Measurements from ENCODE around the gene DGCR6. TPM values are rescaled to one million over a fixed set of nuclear protein-coding genes. Genes with fewer than 3 reads are reported as not detected.
"Not testable (repeated sequence)": the region's sequence is repeated elsewhere in the genome, so short reads cannot be mapped to it uniquely, and the experiment has no call there.

DGCR6 gene
- total RNA-seq, 1 experiment from 2014 or later, result 1.8 TPM

DNA sequence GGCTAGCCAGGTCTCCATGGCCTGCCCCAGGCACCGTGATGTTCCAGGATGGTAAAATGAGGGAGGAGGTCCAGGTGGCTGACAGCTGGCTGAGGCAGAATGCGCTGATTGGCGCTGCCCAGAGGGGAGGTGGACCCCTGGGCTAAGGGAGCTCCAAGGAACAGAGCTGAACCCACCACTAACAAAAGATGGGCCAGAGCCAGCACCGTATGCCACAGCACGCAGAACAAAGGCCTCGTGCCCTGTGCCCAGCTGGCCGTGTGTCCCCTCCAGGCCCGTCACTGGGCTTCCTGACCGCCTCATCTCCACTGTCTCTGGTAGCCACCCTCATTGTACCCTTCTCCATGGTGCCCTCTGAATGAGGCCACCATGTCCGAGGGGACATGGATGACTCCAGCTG is 49.6 kb downstream of the DGCR6 start:
- H3K23ac ChIP-seq (ENCODE audit: insufficient read length, low read depth, low read length), result no peak overlapping the region
- H3K18ac ChIP-seq (ENCODE audit: insufficient read length, low read depth, low read length), result no peak overlapping the region
- Mint-ChIP-seq H3K27ac (no peak overlapping the region), H3K9me3 (no peaks in the 10 kb centered on the region), H3K4me3 (no peak overlapping the region), H3K27me3 (ENCODE audit: low read depth) (no peaks in the 10 kb centered on the region; the same call in 1 of the 2 replicates), H3K36me3 (ENCODE audit: insufficient read depth in 1 of 3, low read depth in 3 of 3) (no peaks in the 10 kb centered on the region), H3K4me1 (peaks cover 11 to 23% of the 10 kb centered on the region in 2 experiments)
- no peak overlapping the region for H4K5ac ChIP-seq (ENCODE audit: insufficient read length, low read depth, low read length)
- H2AK5ac ChIP-seq (ENCODE audit: insufficient read length, low read length), result no peak overlapping the region
- no peaks in the 10 kb centered on the region for H3K4me1 ChIP-seq (ENCODE audit: insufficient read depth, low read length)
- no peaks in the 10 kb centered on the region for H3K79me2 ChIP-seq (ENCODE audit: insufficient read depth, low read length)
- no peak overlapping the region for H3K4ac ChIP-seq (ENCODE audit: low read depth, low read length)
- no peak overlapping the region for H2BK5ac ChIP-seq (ENCODE audit: insufficient read length, low read length)
- no peak overlapping the region for H3T11ph ChIP-seq (ENCODE audit: low read length)
- H4K20me1 ChIP-seq (ENCODE audit: control insufficient read depth, insufficient read depth, insufficient read length), result no peaks in the 10 kb centered on the region
- H3K4me2 ChIP-seq (ENCODE audit: insufficient read depth, insufficient read length, low read length), result no peak overlapping the region
- no peak overlapping the region for H4K8ac ChIP-seq (replicated peaks; ENCODE audit: insufficient read length, low read depth, low read length)
- H3K9me3 ChIP-seq (ENCODE audit: control insufficient read depth, low read depth, low read length), result no peaks in the 10 kb centered on the region
- H3K56ac ChIP-seq (ENCODE audit: insufficient read length, low read depth, low read length), result no peak overlapping the region
- H3K27ac ChIP-seq (ENCODE audit: insufficient read length, low read depth, low read length), result no peak overlapping the region
- H3K23me2 ChIP-seq (ENCODE audit: insufficient read length, low read depth, low read length, poor library complexity, severe bottlenecking), result no peaks in the 10 kb centered on the region
- no peak overlapping the region for H2BK12ac ChIP-seq (ENCODE audit: insufficient read length, low read depth, low read length)
- no peak overlapping the region for H2AFZ ChIP-seq (ENCODE audit: low read length)
- no peak overlapping the region for H2BK20ac ChIP-seq (ENCODE audit: low read depth, low read length, poor library complexity, severe bottlenecking)
- H2BK120ac ChIP-seq (ENCODE audit: low read depth, low read length, poor library complexity, severe bottlenecking), result no peak overlapping the region
- H4K91ac ChIP-seq (ENCODE audit: insufficient read length, low read depth, low read length), result no peak overlapping the region
- DNase-seq, result no peak
- H3K14ac ChIP-seq (ENCODE audit: insufficient read depth, low read length), result no peak overlapping the region
- WGBS (ENCODE audit: extremely low coverage, insufficient read length, low lambda C conversion rate), result no CpG with 5 or more reads among the region's 10 CpGs
- no peak overlapping the region for H2BK15ac ChIP-seq (ENCODE audit: low read depth, low read length)
- H3K27me3 ChIP-seq (ENCODE audit: insufficient read depth, low read length), result no peaks in the 10 kb centered on the region
- H3K9ac ChIP-seq (ENCODE audit: extremely low read depth, insufficient read length, low read length), result no peak overlapping the region
- TF ChIP-seq, protein P1, sequence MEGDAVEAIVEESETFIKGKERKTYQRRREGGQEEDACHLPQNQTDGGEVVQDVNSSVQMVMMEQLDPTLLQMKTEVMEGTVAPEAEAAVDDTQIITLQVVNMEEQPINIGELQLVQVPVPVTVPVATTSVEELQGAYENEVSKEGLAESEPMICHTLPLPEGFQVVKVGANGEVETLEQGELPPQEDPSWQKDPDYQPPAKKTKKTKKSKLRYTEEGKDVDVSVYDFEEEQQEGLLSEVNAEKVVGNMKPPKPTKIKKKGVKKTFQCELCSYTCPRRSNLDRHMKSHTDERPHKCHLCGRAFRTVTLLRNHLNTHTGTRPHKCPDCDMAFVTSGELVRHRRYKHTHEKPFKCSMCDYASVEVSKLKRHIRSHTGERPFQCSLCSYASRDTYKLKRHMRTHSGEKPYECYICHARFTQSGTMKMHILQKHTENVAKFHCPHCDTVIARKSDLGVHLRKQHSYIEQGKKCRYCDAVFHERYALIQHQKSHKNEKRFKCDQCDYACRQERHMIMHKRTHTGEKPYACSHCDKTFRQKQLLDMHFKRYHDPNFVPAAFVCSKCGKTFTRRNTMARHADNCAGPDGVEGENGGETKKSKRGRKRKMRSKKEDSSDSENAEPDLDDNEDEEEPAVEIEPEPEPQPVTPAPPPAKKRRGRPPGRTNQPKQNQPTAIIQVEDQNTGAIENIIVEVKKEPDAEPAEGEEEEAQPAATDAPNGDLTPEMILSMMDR (conservative IDR thresholded peaks at IDR 0.05), result no peak
- H3K79me1 ChIP-seq (ENCODE audit: insufficient read depth, low read depth, low read length, poor library complexity, severe bottlenecking), result no peaks in the 10 kb centered on the region

DNA sequence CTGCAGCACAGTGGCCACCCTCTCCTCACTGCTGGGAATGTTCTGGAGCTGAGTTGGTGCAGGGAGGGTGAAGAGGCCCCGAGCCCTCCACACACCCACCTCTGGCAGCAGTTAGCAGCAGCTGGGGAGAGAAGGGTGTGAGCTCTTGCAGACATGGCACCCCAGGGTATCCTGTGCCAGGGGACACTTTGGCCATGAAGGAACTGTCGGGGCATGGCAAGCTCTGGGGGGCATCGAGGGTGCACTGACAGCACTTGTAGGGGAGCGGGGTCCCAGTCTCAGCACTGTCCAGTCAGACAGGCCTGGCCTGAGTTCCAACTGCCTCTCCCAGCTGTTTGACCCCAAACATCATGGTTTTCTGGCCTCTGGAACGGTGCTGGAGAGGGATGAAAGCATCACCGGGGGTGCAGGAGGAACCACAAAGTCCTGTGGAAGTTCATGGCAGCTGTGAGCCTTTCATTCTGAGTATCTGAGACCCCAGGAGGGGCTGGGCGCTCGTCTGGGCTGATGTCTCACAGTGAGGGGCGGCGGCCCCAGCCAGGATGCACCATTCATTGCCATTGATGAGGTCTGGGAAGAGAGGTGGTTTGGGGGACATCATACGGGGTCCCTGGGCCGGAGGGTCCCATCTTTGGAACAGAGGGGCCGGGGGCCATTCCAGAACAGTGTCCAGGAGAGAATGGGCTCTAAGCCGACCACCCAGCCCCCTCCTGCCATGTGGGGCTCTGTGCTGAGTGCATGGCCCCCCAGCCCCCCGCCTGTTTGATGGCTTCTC is 50.2 kb downstream of the DGCR6 start:
- not testable (repeated sequence) for H3K14ac ChIP-seq (ENCODE audit: insufficient read depth, low read length); H3K23ac ChIP-seq (ENCODE audit: insufficient read length, low read depth, low read length); H3K27ac ChIP-seq (ENCODE audit: insufficient read length, low read depth, low read length); H2BK20ac ChIP-seq (ENCODE audit: low read depth, low read length, poor library complexity, severe bottlenecking); H3K23me2 ChIP-seq (ENCODE audit: insufficient read length, low read depth, low read length, poor library complexity, severe bottlenecking); H3K18ac ChIP-seq (ENCODE audit: insufficient read length, low read depth, low read length); H3K4me3 Mint-ChIP-seq; H3K4ac ChIP-seq (ENCODE audit: low read depth, low read length); DNase-seq; H2AFZ ChIP-seq (ENCODE audit: low read length); H3K79me1 ChIP-seq (ENCODE audit: insufficient read depth, low read depth, low read length, poor library complexity, severe bottlenecking); H3K36me3 Mint-ChIP-seq (ENCODE audit: insufficient read depth in 1 of 3, low read depth in 3 of 3); H3K9me3 Mint-ChIP-seq; H2BK15ac ChIP-seq (ENCODE audit: low read depth, low read length); H4K8ac ChIP-seq (replicated peaks; ENCODE audit: insufficient read length, low read depth, low read length); H2AK5ac ChIP-seq (ENCODE audit: insufficient read length, low read length); H3K4me1 ChIP-seq (ENCODE audit: insufficient read depth, low read length); H3K27ac Mint-ChIP-seq; H3T11ph ChIP-seq (ENCODE audit: low read length); H2BK120ac ChIP-seq (ENCODE audit: low read depth, low read length, poor library complexity, severe bottlenecking); H2BK12ac ChIP-seq (ENCODE audit: insufficient read length, low read depth, low read length); H2BK5ac ChIP-seq (ENCODE audit: insufficient read length, low read length); H4K5ac ChIP-seq (ENCODE audit: insufficient read length, low read depth, low read length); H4K20me1 ChIP-seq (ENCODE audit: control insufficient read depth, insufficient read depth, insufficient read length); H3K79me2 ChIP-seq (ENCODE audit: insufficient read depth, low read length); H3K9ac ChIP-seq (ENCODE audit: extremely low read depth, insufficient read length, low read length); H3K9me3 ChIP-seq (ENCODE audit: control insufficient read depth, low read depth, low read length); H3K27me3 ChIP-seq (ENCODE audit: insufficient read depth, low read length); H3K27me3 Mint-ChIP-seq (ENCODE audit: low read depth); H3K56ac ChIP-seq (ENCODE audit: insufficient read length, low read depth, low read length); H4K91ac ChIP-seq (ENCODE audit: insufficient read length, low read depth, low read length); H3K4me2 ChIP-seq (ENCODE audit: insufficient read depth, insufficient read length, low read length)
- peaks cover 11 to 22% of the 10 kb centered on the region in 2 experiments for H3K4me1 Mint-ChIP-seq
- no CpG with 5 or more reads among the region's 15 CpGs for WGBS (ENCODE audit: extremely low coverage, insufficient read length, low lambda C conversion rate)
